Osteocyte (in vitro differentiated cells): ENCODE measurements around the gene GLOD5. TPM values are rescaled to one million over a fixed set of nuclear protein-coding genes. Genes with fewer than 3 reads are reported as not detected.

ENCODE experiments used
- DNase-seq: peaks from one replicate; pipeline ENCODE4 v3.0.0; 2021; ENCODE audit warnings: mixed read lengths; ENCODE audit not compliant: unreplicated experiment; ENCODE audit errors: extremely low spot score
- H3K27ac Mint-ChIP-seq: one replicate; pipeline ENCODE4 v1.8.0; 2021; ENCODE audit warnings: mild to moderate bottlenecking, mixed read lengths; ENCODE audit not compliant: unreplicated experiment
- H3K27me3 Mint-ChIP-seq: one replicate; pipeline ENCODE4 v1.8.0; 2021; ENCODE audit warnings: mixed read lengths; ENCODE audit not compliant: unreplicated experiment
- H3K36me3 Mint-ChIP-seq: one replicate; pipeline ENCODE4 v1.8.0; 2021; ENCODE audit warnings: mixed read lengths; ENCODE audit not compliant: unreplicated experiment
- H3K4me1 Mint-ChIP-seq: one replicate; pipeline ENCODE4 v1.8.0; 2021; ENCODE audit warnings: mixed read lengths; ENCODE audit not compliant: unreplicated experiment
- H3K4me3 Mint-ChIP-seq: one replicate; pipeline ENCODE4 v1.8.0; 2021; ENCODE audit warnings: mild to moderate bottlenecking, moderate library complexity, mixed read lengths; ENCODE audit not compliant: unreplicated experiment
- H3K9me3 Mint-ChIP-seq: one replicate; pipeline ENCODE4 v1.8.0; 2021; ENCODE audit warnings: mixed read lengths; ENCODE audit not compliant: unreplicated experiment
- CTCF ChIP-seq: fragments of 200-600 bp; sonication (generic); IDR thresholded peaks from 2 replicates; pipeline ENCODE4 v1.5.0; 2021; ENCODE audit warnings: antibody characterized with exemption, mild to moderate bottlenecking, moderate library complexity
- total RNA-seq: library from RNA; stranded (reverse); gene quantifications from 2 replicates; pipeline ENCODE4 v1.2.1, GENCODE V29; 2021

The GLOD5 gene
- total RNA-seq, 1 donor from 2014 or later = not detected

DNA sequence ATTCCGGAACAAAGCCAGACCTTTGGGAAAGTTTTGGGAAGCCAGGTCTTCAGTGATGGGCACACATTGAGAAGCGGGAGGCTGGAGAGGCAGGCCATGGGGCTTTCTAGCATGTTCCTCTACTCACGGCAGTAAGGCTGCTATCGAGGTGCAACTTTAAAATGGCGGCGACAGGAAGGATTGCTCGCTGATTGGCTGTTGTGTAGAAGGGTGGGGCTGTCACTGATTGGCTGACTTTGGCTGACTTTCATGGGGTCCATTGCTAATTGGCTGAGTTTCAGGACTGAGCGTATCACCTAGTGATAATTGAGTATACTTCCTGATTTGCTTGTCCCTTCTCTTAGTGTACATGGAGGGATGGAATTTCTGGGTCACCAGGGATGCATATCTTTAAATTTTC, 19.7 kb upstream of the GLOD5 start:
- Mint-ChIP-seq H3K9me3 (peaks cover 8% of the 10 kb centered on the region), H3K4me1 (peaks cover 5% of the 10 kb centered on the region), H3K27ac (no peak overlapping the region), H3K4me3 (no peak overlapping the region), H3K36me3 (no peaks in the 10 kb centered on the region), H3K27me3 (peaks cover 2% of the 10 kb centered on the region)
- DNase-seq = no peak
- no peak for TF ChIP-seq CTCF

DNA sequence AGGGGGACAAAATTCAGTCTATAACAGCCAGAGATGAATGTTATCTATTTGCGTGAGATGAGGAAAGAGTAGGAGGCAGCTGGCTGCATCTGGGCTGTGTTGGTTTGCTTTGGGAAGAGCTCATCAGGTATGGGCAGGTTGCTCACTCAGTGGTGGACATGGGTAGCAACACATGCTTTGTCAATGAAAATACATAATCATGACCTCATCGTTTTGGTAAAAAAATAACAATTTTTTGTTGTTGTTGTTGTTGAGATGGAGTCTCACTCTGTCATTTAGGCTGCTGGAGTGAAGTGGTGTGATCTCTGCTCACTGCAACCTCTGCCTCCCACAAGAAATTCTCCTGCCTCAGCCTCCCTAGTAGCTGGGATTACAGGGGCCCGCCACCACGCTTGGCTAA, 16.3 kb upstream of the GLOD5 start:
- Mint-ChIP-seq H3K4me1 (no peaks in the 10 kb centered on the region), H3K27me3 (peaks cover 2% of the 10 kb centered on the region), H3K9me3 (peaks cover 8% of the 10 kb centered on the region), H3K4me3 (no peak overlapping the region), H3K36me3 (no peaks in the 10 kb centered on the region), H3K27ac (no peak overlapping the region)
- no peak for TF ChIP-seq CTCF
- DNase-seq = no peak

- peaks cover 3% of the 10 kb centered on the region for H3K9me3 Mint-ChIP-seq
- H3K27ac Mint-ChIP-seq = no peak overlapping the region
- no peaks in the 10 kb centered on the region for H3K36me3 Mint-ChIP-seq
- peaks cover 2% of the 10 kb centered on the region for H3K27me3 Mint-ChIP-seq
- DNase-seq = no peak
- TF ChIP-seq CTCF = no peak
- H3K4me1 Mint-ChIP-seq = no peaks in the 10 kb centered on the region
- H3K4me3 Mint-ChIP-seq = no peak overlapping the region
Observed at GRCh38 chrX:48747415-48748016, 14.0 kb upstream of the GLOD5 start.

- peaks cover 3% of the 10 kb centered on the region for H3K9me3 Mint-ChIP-seq
- H3K36me3 Mint-ChIP-seq = no peaks in the 10 kb centered on the region
- no peak overlapping the region for H3K4me3 Mint-ChIP-seq
- peaks cover 2% of the 10 kb centered on the region for H3K27me3 Mint-ChIP-seq
- no peak overlapping the region for H3K27ac Mint-ChIP-seq
- H3K4me1 Mint-ChIP-seq = no peaks in the 10 kb centered on the region
- no peak for DNase-seq
- no peak for TF ChIP-seq CTCF
Observed at GRCh38 chrX:48749182-48749581, 12.4 kb upstream of the GLOD5 start.

DNA sequence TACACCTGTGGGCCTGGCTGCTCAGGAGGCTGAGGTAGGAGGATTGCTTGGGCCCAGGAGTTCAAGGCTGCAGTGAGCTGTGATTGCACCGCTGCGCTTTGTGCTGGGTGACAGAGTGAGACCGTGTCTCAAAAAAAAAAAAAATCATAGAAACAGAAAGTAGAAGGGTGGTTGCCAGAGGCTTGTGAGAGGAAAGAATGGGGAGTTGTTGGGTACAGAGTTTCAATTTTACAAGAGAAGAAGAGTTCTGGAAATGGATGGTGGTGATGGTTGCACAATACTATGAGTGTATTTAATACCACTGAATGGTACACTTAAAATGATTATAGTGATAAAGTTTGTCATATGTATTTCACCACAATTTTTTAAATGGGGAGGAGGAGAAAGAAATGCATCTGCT, 10.2 kb upstream of the GLOD5 start:
- TF ChIP-seq CTCF = no peak
- no peak for DNase-seq
- Mint-ChIP-seq H3K9me3 (no peaks in the 10 kb centered on the region), H3K36me3 (no peaks in the 10 kb centered on the region), H3K4me3 (no peak overlapping the region), H3K27me3 (peaks cover 3% of the 10 kb centered on the region), H3K4me1 (no peaks in the 10 kb centered on the region), H3K27ac (no peak overlapping the region)
